Neural progenitor cell (in vitro differentiated cells): ENCODE results near the gene PLEKHO2. TPM values are rescaled to one million over a fixed set of nuclear protein-coding genes. Genes with fewer than 3 reads are reported as not detected.
"Not testable (repeated sequence)": the region's sequence is repeated elsewhere in the genome, so short reads cannot be mapped to it uniquely, and the experiment has no call there.

Experiments used
- DNase-seq: peaks from one replicate; pipeline ENCODE4 v3.0.0-alpha.2; 2016; ENCODE audit warnings: low spot score
- H2AFZ ChIP-seq: fragments of 200-600 bp; sonication (generic); replicated peaks from 2 replicates; pipeline ENCODE4 v1.6.1; 2016; ENCODE audit warnings: antibody characterized with exemption
- H3F3A ChIP-seq: fragments of 200-600 bp; sonication (generic); 2 replicates; pipeline ENCODE4 v1.6.1; 2016; ENCODE audit warnings: antibody characterized with exemption, low read depth
- H3K27ac ChIP-seq: fragments of 200-600 bp; sonication (generic); 2 replicates; pipeline ENCODE4 v1.5.1; 2016; ENCODE audit warnings: mild to moderate bottlenecking
- H3K27me3 ChIP-seq: fragments of 200-600 bp; sonication (generic); 2 replicates; pipeline ENCODE4 v1.6.1; 2016; ENCODE audit warnings: mild to moderate bottlenecking, moderate library complexity
- H3K36me3 ChIP-seq: fragments of 200-600 bp; sonication (generic); 2 replicates; pipeline ENCODE4 v1.5.1; 2016
- H3K4me1 ChIP-seq: fragments of 200-600 bp; sonication (generic); 2 replicates; pipeline ENCODE4 v1.6.1; 2016; ENCODE audit warnings: mixed run types
- H3K4me2 ChIP-seq: fragments of 200-600 bp; sonication (generic); 2 replicates; pipeline ENCODE4 v1.6.1; 2016
- H3K4me3 ChIP-seq: fragments of 200-600 bp; sonication (generic); 2 replicates; pipeline ENCODE4 v1.5.1; 2016
- H3K79me2 ChIP-seq: fragments of 200-600 bp; sonication (generic); 2 replicates; pipeline ENCODE4 v1.6.1; 2016; ENCODE audit warnings: low read depth
- H3K9ac ChIP-seq: fragments of 200-600 bp; sonication (generic); 2 replicates; pipeline ENCODE4 v1.6.1; 2016
- H3K9me3 ChIP-seq: fragments of 200-600 bp; sonication (generic); 2 replicates; pipeline ENCODE4 v1.5.1; 2016; ENCODE audit warnings: low read depth
- H4K20me1 ChIP-seq: fragments of 200-600 bp; sonication (generic); 2 replicates; pipeline ENCODE4 v1.6.1; 2016; ENCODE audit warnings: low read depth
- H3K27ac Mint-ChIP-seq: 3 replicates; pipeline ENCODE4 v1.8.0; 2021; ENCODE audit warnings: mixed read lengths
- H3K27me3 Mint-ChIP-seq: 2 replicates; pipeline ENCODE4 v1.8.0; 2022; ENCODE audit warnings: low read depth, mild to moderate bottlenecking, inconsistent platforms, moderate library complexity, mixed read lengths; ENCODE audit not compliant: insufficient read depth
- H3K36me3 Mint-ChIP-seq: 3 replicates; pipeline ENCODE4 v1.8.0; 2021; ENCODE audit warnings: mixed read lengths
- H3K4me1 Mint-ChIP-seq: 3 replicates; pipeline ENCODE4 v1.8.0; 2021; ENCODE audit warnings: mixed read lengths
- H3K4me3 Mint-ChIP-seq: 3 replicates; pipeline ENCODE4 v1.8.0; 2021; ENCODE audit warnings: mild to moderate bottlenecking, moderate library complexity, mixed read lengths
- H3K9me3 Mint-ChIP-seq: 3 replicates; pipeline ENCODE4 v1.8.0; 2020; ENCODE audit warnings: mixed read lengths
- CTCF ChIP-seq: fragments of 200-600 bp; sonication (generic); IDR thresholded peaks from 2 replicates; pipeline ENCODE4 v1.5.1; 2017; ENCODE audit warnings: antibody characterized with exemption, mild to moderate bottlenecking
- EZH2 ChIP-seq: fragments of 200-600 bp; sonication (generic); IDR thresholded peaks from 2 replicates; pipeline ENCODE4 v1.6.1; 2017; ENCODE audit warnings: antibody characterized with exemption, mild to moderate bottlenecking, moderate library complexity
- EZH2phosphoT487 ChIP-seq: fragments of 200-600 bp; sonication (generic); IDR thresholded peaks from 2 replicates; pipeline ENCODE4 v1.6.1; 2017; ENCODE audit warnings: antibody characterized with exemption
- total RNA-seq: library from RNA; depleted of rRNA; stranded (reverse); fragments of >200 nt; gene quantifications from 2 replicates; pipeline ENCODE4 v1.2.3, GENCODE V29; 2015; ENCODE audit warnings: low replicate concordance

The PLEKHO2 gene
- total RNA-seq = 7.7 and 15.7 TPM in 2 replicates

- peak within 1 kb of the TSS; percentile 96 for H3K4me3 Mint-ChIP-seq
- H3K9me3 Mint-ChIP-seq = no peaks in the 10 kb centered on the region
- Histone ChIP-seq H3K4me3 (peak within 1 kb of the TSS; percentile 73), H4K20me1 (peaks cover 36% of the 10 kb centered on the region), H2AFZ (peak within 1 kb of the TSS; percentile 20), H3K9me3 (no peaks in the 10 kb centered on the region), H3K9ac (peak within 1 kb of the TSS; percentile 65), H3K27ac (peak within 1 kb of the TSS; percentile 49), H3K4me2 (peak within 1 kb of the TSS; percentile 83), H3K4me1 (peaks cover 36% of the 10 kb centered on the region), H3K27me3 (no peaks in the 10 kb centered on the region), H3K79me2 (peaks cover 45% of the 10 kb centered on the region), H3K36me3 (no peaks in the 10 kb centered on the region), H3F3A (peaks cover 17% of the 10 kb centered on the region)
- H3K4me1 Mint-ChIP-seq = peaks cover 48% of the 10 kb centered on the region
- H3K36me3 Mint-ChIP-seq = peaks cover 6% of the 10 kb centered on the region
- TF ChIP-seq EZH2 = no peak
- peak; percentile 39 for TF ChIP-seq CTCF
- peak within 1 kb of the TSS; percentile 78 for H3K27ac Mint-ChIP-seq
- H3K27me3 Mint-ChIP-seq = peaks cover 13% of the 10 kb centered on the region
- DNase-seq = peak; percentile 98
These were observed at the start of gene PLEKHO2 for GRCh38 chr15:64841344-64842095. Gene PLEKHO2 (plus strand): TSS chr15:64841915. CDS start chr15:64842017, 102 bp downstream.

- Mint-ChIP-seq H3K4me1 (peaks cover 4% of the 10 kb centered on the region), H3K4me3 (no peak overlapping the region), H3K9me3 (no peaks in the 10 kb centered on the region), H3K27me3 (no peaks in the 10 kb centered on the region), H3K36me3 (no peaks in the 10 kb centered on the region), H3K27ac (peak overlapping the region; percentile 91)
- Histone ChIP-seq H3K9ac (no peak overlapping the region), H3K4me3 (no peak overlapping the region), H3K9me3 (no peaks in the 10 kb centered on the region), H3K36me3 (no peaks in the 10 kb centered on the region), H3F3A (no peaks in the 10 kb centered on the region), H2AFZ (no peak overlapping the region), H3K4me1 (no peaks in the 10 kb centered on the region), H3K4me2 (no peak overlapping the region), H4K20me1 (no peaks in the 10 kb centered on the region), H3K27ac (no peak overlapping the region), H3K27me3 (no peaks in the 10 kb centered on the region), H3K79me2 (no peaks in the 10 kb centered on the region)
- DNase-seq = no peak
- TF ChIP-seq CTCF = no peak
- TF ChIP-seq EZH2phosphoT487 = no peak
- TF ChIP-seq EZH2 = no peak
These were observed 49.4 kb upstream of the PLEKHO2 start for GRCh38 chr15:64792282-64792681.

- H3F3A ChIP-seq, H3K36me3 Mint-ChIP-seq, H3K9me3 ChIP-seq, H4K20me1 ChIP-seq, H3K4me1 ChIP-seq, H3K36me3 ChIP-seq, H3K79me2 ChIP-seq, H3K9me3 Mint-ChIP-seq, H3K27ac ChIP-seq, H2AFZ ChIP-seq, H3K27me3 Mint-ChIP-seq, H3K27me3 ChIP-seq, H3K4me2 ChIP-seq, DNase-seq, H3K4me3 Mint-ChIP-seq, H3K9ac ChIP-seq, H3K4me1 Mint-ChIP-seq, H3K4me3 ChIP-seq, H3K27ac Mint-ChIP-seq: not testable (repeated sequence)
These were observed 46.4 kb upstream of the PLEKHO2 start for GRCh38 chr15:64795299-64795698.

GRCh38 chr15:64795921-64796320 lies 45.8 kb upstream of the PLEKHO2 start:
- H3K9me3 Mint-ChIP-seq, H3K4me1 ChIP-seq, H3K4me3 ChIP-seq, H3K36me3 Mint-ChIP-seq, H3K27ac ChIP-seq, H4K20me1 ChIP-seq, H3K27ac Mint-ChIP-seq, H3K4me2 ChIP-seq, H3K27me3 Mint-ChIP-seq, H3F3A ChIP-seq, DNase-seq, H3K9ac ChIP-seq, H3K9me3 ChIP-seq, H2AFZ ChIP-seq, H3K79me2 ChIP-seq, H3K27me3 ChIP-seq, H3K4me3 Mint-ChIP-seq, H3K36me3 ChIP-seq, H3K4me1 Mint-ChIP-seq: not testable (repeated sequence)

- H3K79me2 ChIP-seq, H3K36me3 ChIP-seq, H3K27ac Mint-ChIP-seq, H3K4me1 ChIP-seq, H3K9me3 Mint-ChIP-seq, H3K4me2 ChIP-seq, H3K9me3 ChIP-seq, H3K4me3 ChIP-seq, H2AFZ ChIP-seq, H3K36me3 Mint-ChIP-seq, H3K27ac ChIP-seq, H3K4me1 Mint-ChIP-seq, H3K4me3 Mint-ChIP-seq, DNase-seq, H3K27me3 Mint-ChIP-seq, H4K20me1 ChIP-seq, H3K9ac ChIP-seq, H3K27me3 ChIP-seq, H3F3A ChIP-seq: not testable (repeated sequence)
These were observed 42.8 kb upstream of the PLEKHO2 start for GRCh38 chr15:64798905-64799304.
